GM21737 (cell line): ENCODE results near the gene TCF4.

Experiments used
- ATAC-seq: cut with Tn5 transposase; IDR thresholded peaks from one replicate; pipeline ENCODE4 v1.9.1; 2021; ENCODE audit warnings: mild to moderate bottlenecking, moderate library complexity; ENCODE audit not compliant: unreplicated experiment

Gene TCF4

DNA sequence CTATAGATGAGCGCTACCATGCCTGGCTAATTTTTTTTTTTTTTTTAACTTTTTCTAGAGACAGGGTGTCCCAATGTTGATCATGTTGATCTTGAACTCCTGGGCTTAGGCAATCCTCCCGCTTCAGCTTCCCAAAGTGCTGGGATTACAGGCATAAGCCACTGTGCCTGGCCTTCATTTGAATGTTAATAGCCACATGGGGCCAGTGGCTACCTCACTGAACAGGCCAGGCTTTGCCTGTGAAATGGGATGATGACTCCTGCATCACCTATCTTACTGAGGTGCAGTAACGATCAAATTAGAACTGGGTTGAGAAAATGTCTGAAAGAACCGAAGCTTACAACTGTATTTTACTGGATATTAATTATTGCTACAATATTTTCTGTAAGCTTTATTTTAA lies 278.7 kb downstream of the TCF4 start:
- ATAC-seq: no peak

DNA sequence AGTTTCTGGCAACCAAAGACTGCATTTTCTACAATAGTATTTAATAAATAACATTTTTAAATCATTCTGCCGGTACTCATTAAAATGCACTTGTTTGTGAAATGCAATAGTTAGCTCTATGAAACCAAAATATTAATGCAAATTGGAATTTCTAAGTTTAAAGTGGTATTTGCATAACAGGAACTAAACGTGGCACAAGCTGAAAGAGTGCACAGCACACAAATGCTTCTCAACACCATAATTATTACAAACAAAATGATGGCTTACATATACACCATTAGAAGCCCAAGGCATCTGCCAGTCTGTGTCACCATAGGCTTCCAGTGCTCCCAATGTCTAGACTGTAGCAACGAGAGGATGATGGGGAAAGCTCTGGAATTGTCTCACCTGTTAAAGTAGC lies 280.5 kb downstream of the TCF4 start:
- no peak for ATAC-seq

DNA sequence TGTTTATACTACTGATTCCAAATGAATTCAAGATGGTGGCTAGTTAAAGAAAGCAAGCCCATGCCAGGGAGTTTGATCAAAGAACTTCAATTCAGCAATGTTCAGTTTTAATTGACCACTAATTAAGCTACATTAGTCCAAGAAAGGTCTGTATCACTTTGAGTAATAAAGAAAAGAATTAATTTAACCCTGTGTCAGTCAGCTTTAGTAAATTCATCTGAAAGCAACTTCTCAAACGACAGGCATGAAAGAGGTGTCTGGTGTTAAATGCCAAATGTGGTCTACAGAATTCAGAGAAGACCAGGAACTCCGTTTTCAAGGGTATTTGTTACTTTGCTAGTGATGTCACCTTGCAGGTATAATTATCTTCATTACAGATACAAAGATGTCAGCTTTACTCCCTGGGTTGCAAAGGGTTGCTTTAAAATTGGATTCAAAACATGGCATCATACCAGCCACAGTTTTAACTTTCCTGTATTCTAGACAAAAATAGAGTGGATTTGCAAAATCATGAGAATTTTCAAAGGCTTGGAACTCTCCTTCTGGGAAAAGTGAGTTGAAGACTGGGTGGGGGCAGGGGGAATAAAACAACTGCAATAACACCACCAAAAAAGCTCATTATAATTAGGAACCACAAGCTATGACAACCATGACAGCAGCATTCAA lies 281.5 kb downstream of the TCF4 start:
- ATAC-seq: no peak

DNA sequence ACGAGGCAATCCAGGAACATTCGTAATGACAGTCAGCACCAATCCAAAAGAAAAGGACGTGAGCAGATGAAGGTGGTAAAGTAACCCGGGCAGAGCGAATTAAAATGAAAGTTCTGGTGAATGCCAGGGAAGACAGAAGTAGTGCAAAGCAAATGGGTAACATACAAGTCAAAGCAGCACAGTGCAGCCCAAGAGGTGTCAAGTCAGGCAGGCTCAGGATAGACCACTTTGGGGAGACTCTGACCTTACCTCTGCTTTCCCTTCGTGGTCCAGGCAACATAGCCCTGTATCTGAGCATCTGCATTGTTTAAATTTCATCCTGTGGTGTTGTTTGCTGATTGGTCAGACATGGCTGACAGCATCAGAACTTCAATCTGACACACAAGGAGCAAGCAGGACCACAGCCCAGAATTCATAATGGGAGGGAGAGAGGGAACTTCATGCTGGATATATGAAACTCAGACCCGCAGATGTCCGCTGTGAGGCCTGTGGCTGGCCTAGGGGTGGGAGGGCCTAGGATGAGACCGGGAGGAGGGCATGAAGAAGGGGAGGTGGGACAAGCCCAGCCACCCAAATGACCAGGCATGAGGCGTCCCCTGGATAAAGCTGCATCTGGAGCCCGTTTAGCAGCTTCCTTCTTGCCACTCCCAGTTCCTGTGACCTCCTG lies 285.7 kb downstream of the TCF4 start:
- ATAC-seq: no peak

DNA sequence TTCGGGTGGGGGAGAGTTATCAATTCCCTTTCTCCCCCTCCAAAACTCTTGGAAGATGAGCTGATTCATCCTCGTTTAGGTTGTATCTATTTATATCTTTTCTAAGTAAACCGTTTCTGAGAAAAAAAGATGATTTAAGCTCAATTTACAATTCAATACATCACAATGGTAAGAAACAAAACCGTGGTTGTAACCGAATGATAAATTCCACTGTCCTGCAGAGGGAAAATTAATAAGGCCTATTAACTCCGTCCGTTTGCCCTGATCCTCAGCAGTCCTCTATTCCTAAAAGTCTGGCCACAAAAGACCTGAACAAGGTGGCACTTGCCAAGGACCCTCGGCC lies 286.2 kb downstream of the TCF4 start:
- no peak for ATAC-seq

DNA sequence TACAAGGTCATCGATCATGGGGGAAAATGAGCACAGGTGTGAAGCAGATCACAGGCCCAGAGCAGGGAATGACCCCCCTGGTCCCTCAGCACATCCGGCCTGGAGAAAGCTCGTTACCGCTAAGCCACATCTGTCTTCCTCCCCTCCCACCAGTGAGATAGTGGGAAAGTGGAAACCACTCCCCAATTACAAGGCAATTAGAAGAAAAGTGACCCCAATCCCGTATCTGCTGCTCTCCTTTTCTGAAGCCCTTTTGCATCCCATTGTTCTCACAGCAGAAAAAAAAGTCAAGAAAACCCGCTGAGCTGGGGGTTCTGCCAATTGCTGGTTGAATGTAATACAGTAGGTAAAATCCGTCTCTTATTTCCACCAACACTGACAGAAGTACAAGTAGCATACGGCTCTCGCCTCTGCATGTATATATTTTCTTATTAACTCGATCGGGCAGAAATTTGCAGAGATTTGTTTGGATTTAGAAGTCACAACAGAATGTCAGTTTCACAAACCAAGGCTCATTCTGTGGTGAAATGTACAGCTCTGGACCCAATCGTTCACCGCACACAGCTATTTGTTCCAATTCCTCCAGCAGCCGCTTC lies 287.0 kb downstream of the TCF4 start:
- no peak for ATAC-seq

DNA sequence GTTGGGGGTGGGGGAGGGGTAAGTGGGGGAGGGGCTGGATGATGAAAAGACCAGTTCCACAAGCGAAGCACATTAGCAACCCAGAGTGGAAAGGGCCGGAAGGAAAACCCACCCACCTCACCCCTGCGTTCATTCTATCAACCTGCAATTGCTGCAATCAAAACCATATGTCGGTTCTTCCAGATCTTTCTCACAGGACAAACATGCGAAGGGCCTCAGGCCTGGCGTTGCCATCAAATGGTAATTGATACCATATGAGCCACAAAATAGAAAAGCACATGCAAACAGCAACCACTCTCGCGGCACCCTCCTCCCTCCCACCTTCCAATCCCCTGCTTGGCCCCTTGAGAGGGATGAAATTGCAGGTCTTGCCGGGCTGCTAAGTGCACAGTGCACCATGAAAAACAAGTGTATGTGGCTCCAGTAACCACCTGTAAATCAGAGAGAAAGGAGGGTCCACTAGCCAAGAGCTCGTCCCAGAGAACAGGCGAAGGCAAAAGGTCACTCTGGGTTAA lies 287.5 kb downstream of the TCF4 start:
- no peak for ATAC-seq

DNA sequence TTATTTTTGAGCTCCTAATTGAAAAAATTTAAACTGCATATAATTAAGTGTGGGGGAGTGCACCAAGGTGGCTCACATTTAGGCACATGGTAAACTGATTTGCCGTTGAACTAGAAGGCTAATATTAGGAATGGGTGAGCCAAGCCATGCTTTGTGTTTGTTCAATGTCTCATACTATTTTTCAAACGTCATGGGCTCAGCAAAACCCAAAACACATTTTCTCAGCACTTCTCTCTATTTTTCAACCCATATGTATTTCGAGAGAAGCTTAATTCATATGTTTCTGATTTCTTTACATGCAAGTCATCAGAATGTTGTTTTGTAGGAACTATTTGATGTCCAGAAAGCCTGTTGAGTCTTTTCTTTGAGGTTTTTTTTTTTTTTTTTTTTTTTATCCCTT lies 291.2 kb downstream of the TCF4 start:
- ATAC-seq: no peak

DNA sequence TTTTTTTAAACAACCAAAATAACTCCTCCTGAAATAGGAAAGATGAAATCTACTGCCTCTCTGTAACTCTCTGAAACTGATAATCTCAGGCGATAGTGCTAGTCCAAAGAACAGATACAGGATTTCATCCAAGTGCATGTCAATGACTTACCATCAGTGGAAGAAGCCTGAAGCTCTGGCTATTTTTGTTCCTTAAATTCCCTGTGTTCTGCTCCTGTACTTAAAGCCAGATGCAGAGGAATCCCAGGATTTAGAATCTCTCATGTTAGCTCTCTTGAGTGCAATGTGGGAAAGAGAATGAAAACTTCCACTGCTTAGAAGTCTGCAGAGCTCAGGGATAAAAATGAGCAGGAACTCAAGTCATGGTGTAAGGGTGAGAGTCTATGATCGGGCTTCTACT lies 291.9 kb downstream of the TCF4 start:
- ATAC-seq: no peak

DNA sequence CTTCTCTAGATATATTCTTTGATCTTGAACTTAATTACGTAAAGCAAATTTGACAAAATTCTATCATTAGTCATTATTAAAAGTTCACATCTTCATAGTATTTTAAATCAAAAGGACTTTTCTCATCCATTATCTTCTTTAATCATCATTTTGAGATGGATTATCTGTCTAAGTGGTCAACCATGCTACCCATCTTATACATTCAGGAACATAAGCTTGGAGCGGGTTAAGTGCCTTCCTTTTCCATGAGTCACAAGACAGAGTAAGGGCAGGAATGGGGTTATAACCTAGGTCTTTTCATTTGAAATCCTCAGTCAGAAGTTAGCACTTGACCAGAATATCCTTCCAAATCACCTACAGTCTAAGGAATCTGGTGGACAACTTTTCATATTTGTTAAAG lies 297.1 kb downstream of the TCF4 start:
- ATAC-seq: no peak

DNA sequence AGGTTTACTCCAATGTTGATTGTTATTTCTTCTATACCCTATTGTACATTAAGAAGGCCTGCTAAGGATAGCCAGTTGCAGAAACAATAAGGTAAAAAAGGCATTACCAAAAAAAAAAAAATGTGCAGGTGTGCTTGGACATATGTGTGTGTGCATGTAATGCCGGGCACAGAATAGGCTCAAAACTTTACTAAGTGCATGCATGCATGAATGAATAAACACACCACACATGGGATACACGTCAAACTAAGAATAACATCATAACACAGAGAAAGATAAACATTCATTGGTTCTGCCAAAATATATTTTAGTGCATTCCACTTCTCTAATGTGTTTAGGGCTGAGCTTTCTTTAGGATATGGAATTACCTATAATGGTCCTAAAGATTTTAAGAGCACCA lies 298.2 kb downstream of the TCF4 start:
- no peak for ATAC-seq

DNA sequence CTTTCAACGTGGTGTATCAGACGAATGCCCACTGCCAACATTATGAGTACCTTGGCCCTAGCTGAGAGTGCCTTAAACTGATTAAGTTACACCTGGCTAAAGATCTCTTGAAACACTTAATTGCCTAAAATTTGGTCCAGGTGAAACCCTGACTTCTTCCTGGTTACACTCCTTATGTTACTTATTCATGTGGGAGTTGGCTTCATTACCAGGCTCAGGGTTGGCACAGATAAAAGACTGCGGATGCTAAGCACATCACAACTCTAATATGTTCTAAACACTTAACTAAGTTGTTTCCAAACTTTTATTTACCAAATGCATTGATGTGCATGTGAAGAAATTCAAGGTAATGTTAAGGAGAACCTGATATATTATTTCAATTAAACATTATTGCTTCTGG lies 298.9 kb downstream of the TCF4 start:
- no peak for ATAC-seq

DNA sequence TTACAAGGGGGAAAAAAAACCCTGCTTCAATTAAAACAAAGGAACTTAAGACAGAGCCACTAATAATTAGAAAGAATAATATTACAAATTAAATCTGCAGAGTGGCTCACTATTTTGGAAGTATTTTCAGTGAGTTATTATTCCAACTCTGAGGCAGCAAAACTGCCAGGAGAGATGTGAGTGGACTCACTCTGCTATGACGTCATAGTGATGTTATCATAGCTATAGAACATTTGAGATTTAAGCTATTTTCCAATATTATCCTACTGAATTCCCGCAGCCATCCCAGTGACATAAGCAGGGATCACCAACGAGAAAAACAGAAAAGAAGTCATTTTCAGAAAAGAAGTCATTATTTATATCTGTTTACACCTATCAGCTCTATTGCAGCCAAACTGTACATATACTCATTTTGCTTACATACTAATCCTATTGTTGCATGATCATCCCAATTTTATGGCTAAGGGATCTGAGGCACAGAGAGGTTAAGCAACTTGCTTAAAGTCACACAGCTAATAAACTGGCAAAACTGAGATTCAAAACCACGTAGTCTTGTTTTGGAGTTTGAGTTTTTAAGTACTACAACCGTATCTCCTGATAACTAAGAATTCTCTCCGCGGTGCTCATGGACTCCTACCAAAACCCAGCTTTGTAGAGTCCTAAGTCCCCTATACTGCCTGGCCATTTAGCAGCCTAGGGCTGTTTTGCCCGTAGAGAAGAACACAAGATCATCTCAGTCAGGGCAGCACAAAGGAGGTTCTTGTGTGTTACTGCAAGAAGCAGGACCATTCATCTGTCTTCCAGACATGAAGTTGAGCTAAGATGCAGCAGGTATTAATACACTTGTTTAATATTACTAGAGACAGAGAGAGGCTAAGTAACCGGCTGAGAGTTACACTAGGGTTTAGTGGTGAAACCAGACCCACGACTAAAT lies 299.8 kb downstream of the TCF4 start:
- no peak for ATAC-seq

DNA sequence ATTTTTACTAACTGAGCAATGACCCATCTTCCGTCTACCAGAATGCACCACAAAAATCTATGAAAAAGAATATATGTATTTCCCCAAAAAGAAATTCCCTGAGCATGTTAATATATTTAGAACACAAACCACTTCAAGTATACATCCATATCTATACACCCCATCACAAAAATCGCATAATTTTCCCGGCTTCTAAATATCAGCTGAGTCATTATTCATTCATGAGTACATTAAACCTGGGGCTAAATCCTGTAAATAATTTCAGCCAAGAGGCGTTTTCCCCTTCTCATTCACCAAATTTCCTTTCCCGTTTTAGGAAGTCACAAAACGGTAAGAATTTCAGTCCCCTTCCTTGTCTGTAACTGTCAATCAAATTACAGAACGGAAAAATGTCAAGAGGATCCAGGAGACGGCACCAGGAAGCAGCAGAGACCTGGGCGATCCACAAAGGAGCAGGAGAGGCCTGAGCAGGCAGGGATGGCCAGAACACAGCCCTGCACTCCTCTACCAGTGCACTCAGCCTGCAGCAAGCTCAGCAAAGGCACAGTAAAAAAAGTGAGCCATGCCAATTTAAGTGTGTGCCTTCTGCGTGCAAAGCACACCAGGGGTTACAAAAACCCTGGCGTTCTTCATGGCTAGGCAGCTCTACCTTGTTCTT lies 300.7 kb downstream of the TCF4 start:
- ATAC-seq: no peak

DNA sequence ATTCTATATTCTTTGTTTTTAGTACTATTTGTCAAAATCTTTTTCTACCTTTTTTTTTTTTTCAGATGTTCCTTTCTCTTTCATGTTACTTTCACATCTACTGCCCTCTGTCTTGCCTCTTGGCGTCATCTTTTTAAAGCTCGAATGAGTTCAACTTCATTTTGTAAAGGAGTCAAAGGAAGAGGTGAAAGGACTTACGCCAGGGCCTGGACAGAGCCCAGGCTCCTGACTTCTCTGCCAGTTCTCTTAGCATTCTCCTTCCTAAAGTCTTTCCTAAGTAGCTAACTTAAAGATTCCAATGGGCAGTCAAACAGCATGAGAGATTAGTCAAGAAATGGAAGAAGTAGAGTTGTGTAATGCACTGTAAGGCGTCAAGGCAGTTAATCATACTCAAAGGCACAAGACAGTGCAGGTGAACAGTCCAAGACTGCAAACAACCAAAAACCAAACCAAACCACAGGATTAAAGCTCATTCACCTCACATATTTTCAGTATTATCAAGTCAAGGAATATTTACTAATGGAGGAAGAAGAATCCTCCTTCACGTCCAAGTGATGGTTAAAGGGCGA lies 301.7 kb downstream of the TCF4 start:
- no peak for ATAC-seq

DNA sequence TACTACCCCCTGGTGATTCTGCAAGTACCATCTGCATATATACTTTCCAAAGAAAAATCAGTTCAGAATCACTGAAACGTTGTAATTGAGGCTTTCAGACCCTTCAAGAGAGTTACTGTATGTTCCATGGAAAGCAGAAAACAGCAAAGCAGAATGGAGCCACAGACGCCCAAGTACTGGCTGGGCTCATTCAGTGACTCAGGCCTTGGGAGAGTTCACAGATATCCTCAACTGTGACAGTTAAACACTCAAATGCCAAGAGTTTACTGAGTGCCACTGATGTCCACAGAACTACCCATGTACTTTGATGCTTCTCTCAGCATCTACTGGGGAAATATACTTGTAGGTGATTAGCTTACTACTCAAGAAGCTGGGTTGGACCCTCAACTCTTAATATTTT lies 303.4 kb downstream of the TCF4 start:
- ATAC-seq: no peak

DNA sequence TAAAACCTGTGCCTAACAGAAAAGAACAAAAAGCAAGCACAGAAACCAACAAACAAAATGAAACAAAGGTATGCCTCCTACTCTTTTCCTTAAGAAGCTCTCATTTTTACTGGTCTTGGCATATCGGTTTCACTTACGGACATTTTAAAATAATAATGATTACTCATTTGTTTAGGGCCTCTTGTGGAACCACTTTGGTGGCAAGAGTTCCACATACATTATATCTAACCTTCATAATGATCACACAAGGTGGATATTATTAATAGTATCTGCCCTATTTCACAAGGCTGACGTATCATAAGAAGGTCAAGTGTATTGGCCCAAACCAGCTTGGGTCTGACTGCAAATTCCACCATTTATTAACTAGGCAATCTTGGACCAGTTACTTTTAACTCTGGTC lies 304.7 kb downstream of the TCF4 start:
- ATAC-seq: no peak

DNA sequence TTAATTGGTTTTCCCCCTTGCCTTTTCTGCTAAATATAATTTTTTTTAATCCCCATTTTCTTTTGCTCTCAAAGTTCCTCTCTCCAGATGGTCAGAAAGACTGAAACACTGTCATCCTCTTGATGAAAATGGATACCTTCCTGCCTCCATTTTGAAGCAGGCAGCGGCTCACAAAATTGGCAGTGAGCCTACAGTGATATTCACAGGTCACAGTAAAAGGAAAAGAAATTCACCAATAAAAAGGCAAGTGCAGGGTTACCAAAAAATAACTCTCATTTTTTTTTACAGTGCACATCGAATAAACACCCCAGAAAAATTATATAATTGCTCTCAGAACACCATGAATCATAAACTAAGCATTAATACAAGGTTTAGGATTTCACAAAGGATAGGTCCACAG lies 307.5 kb downstream of the TCF4 start:
- ATAC-seq: no peak

DNA sequence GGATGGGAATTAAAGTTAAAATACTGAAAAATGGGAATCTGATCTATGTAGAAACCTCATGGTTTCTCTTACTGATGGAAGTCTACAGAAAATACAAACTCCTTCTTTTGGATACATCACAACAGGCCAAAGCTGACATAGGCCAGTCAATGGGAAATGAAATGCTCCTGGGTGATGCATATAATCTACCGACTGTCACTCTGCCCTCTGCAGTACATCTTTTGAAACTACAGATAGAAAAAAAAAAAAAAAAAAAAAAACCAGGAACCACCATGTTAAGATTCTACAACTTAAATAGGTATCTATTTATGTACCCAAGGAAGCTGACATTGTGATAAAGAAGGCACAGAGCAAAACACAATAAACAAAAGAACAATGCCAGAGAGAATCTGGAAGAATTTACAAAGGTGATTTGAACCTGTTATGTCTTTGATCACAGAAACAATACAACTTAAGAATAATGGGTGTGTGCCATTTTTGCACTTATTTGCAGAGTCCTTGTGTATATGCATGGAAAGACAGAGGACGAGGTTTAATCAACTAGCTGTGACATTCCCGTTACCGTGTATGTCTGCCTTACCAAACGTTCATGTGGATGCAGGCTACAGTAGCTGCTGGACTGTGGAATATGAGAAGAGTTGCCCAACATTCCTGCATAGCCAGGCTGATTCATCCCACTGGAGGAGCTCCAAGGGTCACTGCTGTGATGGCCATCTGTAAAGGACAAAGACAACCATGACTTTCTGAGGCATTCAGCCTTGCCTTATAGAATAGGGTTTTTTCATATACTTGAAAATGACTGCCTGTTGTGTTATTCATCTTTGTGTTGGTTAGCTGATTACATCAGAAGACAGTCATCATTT lies 312.7 kb downstream of the TCF4 start:
- no peak for ATAC-seq
